HEK293 (cell line): Measurements from ENCODE around the gene ADAMTS13.

ENCODE experiments used
- CTCF ChIP-seq: fragments of 450-650 bp; formaldehyde crosslinking; IDR thresholded peaks from 2 replicates; pipeline ENCODE4 v1.5.1; 2016; ENCODE audit warnings: missing biosample characterization, missing genetic modification characterization
- EGR2 ChIP-seq: fragments of 450-650 bp; formaldehyde crosslinking; IDR thresholded peaks from 2 replicates; pipeline ENCODE4 v1.5.1; 2016; ENCODE audit warnings: low read depth, missing biosample characterization, missing genetic modification characterization
- ELK4 ChIP-seq: IDR thresholded peaks from 2 replicates; pipeline ENCODE4 v1.6.1; 2011; ENCODE audit warnings: mild to moderate bottlenecking, low read depth, low read length, borderline replicate concordance
- HOXC10 ChIP-seq: sonication (generic); formaldehyde crosslinking; IDR thresholded peaks from 2 replicates; pipeline ENCODE4 v1.8.1; 2023; ENCODE audit warnings: mild to moderate bottlenecking, missing genetic modification reagents
- KLF1 ChIP-seq: fragments of 450-650 bp; formaldehyde crosslinking; IDR thresholded peaks from 2 replicates; pipeline ENCODE4 v1.5.1; 2016; ENCODE audit warnings: missing biosample characterization, missing genetic modification characterization
- KLF9 ChIP-seq: fragments of 450-650 bp; formaldehyde crosslinking; IDR thresholded peaks from 2 replicates; pipeline ENCODE4 v1.5.1; 2016; ENCODE audit warnings: missing biosample characterization, missing genetic modification characterization, low read depth
- OSR2 ChIP-seq: fragments of 450-650 bp; formaldehyde crosslinking; IDR thresholded peaks from 2 replicates; pipeline ENCODE4 v1.5.1; 2016; ENCODE audit warnings: missing biosample characterization, missing genetic modification characterization
- YY1 ChIP-seq: fragments of 450-650 bp; formaldehyde crosslinking; IDR thresholded peaks from 2 replicates; pipeline ENCODE4 v1.5.1; 2018; ENCODE audit warnings: missing biosample characterization, missing genetic modification characterization
- ZBTB20 ChIP-seq: fragments of 450-650 bp; formaldehyde crosslinking; IDR thresholded peaks from 2 replicates; pipeline ENCODE4 v1.5.1; 2016; ENCODE audit warnings: missing biosample characterization, missing genetic modification characterization
- ZBTB44 ChIP-seq: fragments of 450-650 bp; IDR thresholded peaks from 2 replicates; pipeline ENCODE4 v1.5.1; 2018; ENCODE audit warnings: missing biosample characterization, mild to moderate bottlenecking, missing genetic modification characterization
- ZBTB48 ChIP-seq: fragments of 450-650 bp; formaldehyde crosslinking; IDR thresholded peaks from 2 replicates; pipeline ENCODE4 v1.5.1; 2016; ENCODE audit warnings: missing biosample characterization, missing genetic modification characterization
- ZBTB6 ChIP-seq: fragments of 450-650 bp; formaldehyde crosslinking; IDR thresholded peaks from 2 replicates; pipeline ENCODE4 v1.5.1; 2017; ENCODE audit warnings: missing biosample characterization, missing genetic modification characterization
- ZFHX2 ChIP-seq: fragments of 450-650 bp; formaldehyde crosslinking; conservative IDR thresholded peaks from 2 replicates; pipeline ENCODE4 v1.5.1; 2016; ENCODE audit warnings: missing biosample characterization, missing genetic modification characterization
- ZNF18 ChIP-seq: fragments of 450-650 bp; formaldehyde crosslinking; IDR thresholded peaks from 2 replicates; pipeline ENCODE4 v1.5.1; 2016; ENCODE audit warnings: missing biosample characterization, missing genetic modification characterization
- ZNF354C ChIP-seq: fragments of 450-650 bp; formaldehyde crosslinking; IDR thresholded peaks from 2 replicates; pipeline ENCODE4 v1.5.1; 2016; ENCODE audit warnings: missing biosample characterization, missing genetic modification characterization, low read depth, borderline replicate concordance
- ZNF48 ChIP-seq: fragments of 450-650 bp; formaldehyde crosslinking; IDR thresholded peaks from 2 replicates; pipeline ENCODE4 v1.5.1; 2016; ENCODE audit warnings: missing biosample characterization, missing genetic modification characterization
- ZNF555 ChIP-seq: fragments of 450-650 bp; formaldehyde crosslinking; conservative IDR thresholded peaks from 2 replicates; pipeline ENCODE4 v1.5.1; 2017; ENCODE audit warnings: missing biosample characterization, mild to moderate bottlenecking, missing genetic modification characterization, inconsistent platforms
- ZNF596 ChIP-seq: fragments of 450-650 bp; IDR thresholded peaks from 2 replicates; pipeline ENCODE4 v1.5.0; 2018; ENCODE audit warnings: missing biosample characterization, mild to moderate bottlenecking, missing genetic modification characterization, moderate library complexity
- ZNF624 ChIP-seq: fragments of 450-650 bp; formaldehyde crosslinking; IDR thresholded peaks from 2 replicates; pipeline ENCODE4 v1.5.1; 2017; ENCODE audit warnings: missing biosample characterization, missing genetic modification characterization
- ZNF629 ChIP-seq: fragments of 450-650 bp; formaldehyde crosslinking; IDR thresholded peaks from 2 replicates; pipeline ENCODE4 v1.5.1; 2017; ENCODE audit warnings: missing biosample characterization, missing genetic modification characterization
- ZNF645 ChIP-seq: fragments of 450-650 bp; formaldehyde crosslinking; IDR thresholded peaks from 2 replicates; pipeline ENCODE4; 2016; ENCODE audit warnings: missing biosample characterization, missing genetic modification characterization
- ZNF658 ChIP-seq: fragments of 450-650 bp; formaldehyde crosslinking; IDR thresholded peaks from 2 replicates; pipeline ENCODE4; 2016; ENCODE audit warnings: missing biosample characterization, missing genetic modification characterization
- ZNF660 ChIP-seq: fragments of 450-650 bp; IDR thresholded peaks from 2 replicates; pipeline ENCODE4 v1.5.1; 2018; ENCODE audit warnings: missing biosample characterization, mild to moderate bottlenecking, missing genetic modification characterization
- ZNF747 ChIP-seq: fragments of 450-650 bp; formaldehyde crosslinking; IDR thresholded peaks from 2 replicates; pipeline ENCODE4 v1.5.1; 2016; ENCODE audit warnings: missing biosample characterization, missing genetic modification characterization
- ZSCAN30 ChIP-seq: fragments of 450-650 bp; IDR thresholded peaks from 2 replicates; pipeline ENCODE4 v1.5.1; 2018; ENCODE audit warnings: missing biosample characterization, mild to moderate bottlenecking, missing genetic modification characterization, moderate library complexity
- TF ChIP-seq, protein P1 (sequence below): fragments of 450-650 bp; formaldehyde crosslinking; IDR thresholded peaks from 2 replicates; pipeline ENCODE4 v1.5.1; 2016; ENCODE audit warnings: missing biosample characterization, missing genetic modification characterization
- TF ChIP-seq, protein P2 (sequence below): fragments of 450-650 bp; formaldehyde crosslinking; IDR thresholded peaks from 2 replicates; pipeline ENCODE4 v1.5.1; 2017; ENCODE audit warnings: missing biosample characterization, missing genetic modification characterization

Gene ADAMTS13

DNA sequence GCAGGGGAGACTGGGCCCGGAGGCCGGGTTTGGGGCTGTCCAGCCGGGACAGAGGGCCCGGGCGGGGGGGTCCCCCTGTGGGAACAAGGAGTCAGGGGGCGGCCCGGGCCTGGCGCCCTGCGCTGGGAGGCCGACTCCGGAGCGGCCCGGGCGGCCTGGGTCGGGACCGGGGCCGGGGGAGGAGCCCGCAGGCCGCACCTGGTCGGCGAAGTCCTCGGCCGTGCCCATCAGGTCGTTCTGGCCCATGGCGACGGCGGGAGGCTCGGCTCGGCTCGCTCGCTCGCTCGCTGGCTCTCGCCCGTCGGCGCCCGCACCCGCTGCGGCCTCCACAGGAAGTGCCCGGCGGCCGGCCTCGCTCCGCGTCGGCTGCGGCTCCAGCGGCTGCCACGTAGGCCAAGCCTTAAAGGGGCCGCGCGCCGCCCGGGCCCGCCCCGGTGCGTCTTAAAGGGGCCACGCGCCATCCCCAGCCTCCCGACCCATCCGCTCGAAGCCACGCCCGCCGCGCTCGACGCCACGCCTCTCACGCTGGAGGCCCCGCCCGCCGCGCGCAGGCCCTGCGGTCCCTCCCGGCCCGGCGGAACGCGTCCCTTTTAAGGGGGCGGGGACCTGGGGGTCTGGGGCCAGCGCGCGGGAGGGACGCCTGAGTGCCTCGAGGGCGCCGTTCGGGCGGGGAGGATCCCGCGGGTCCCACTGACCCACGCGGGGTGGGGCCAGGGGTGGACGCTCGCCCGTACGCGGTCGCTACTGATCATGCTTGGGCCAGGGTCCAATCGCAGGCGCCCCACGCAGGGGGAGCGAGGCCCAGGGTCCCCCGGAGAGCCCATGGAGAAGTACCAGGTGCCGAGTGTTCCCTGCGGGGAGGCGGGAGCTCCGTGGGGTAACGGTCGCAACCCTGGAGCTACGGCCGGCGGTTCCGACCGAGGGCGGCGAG, 46.2 kb upstream of the ADAMTS13 start, which contains the start of the genes STKLD1 and SURF4 (continued):
- TF ChIP-seq YY1 (tag by site-specific recombination) (peak; percentile 31; the same call in 1 of the 2 replicates), ZNF48 (tag by site-specific recombination) (no peak), CTCF (tag by site-specific recombination) (no peak), ZNF658 (no peak), ZNF747 (tag by site-specific recombination) (no peak), ZBTB48 (tag by site-specific recombination) (peak; percentile 43; the same call in 1 of the 2 replicates), HOXC10 (no peak), ZNF555 (no peak), ZNF354C (tag by site-specific recombination) (no peak), KLF9 (tag by site-specific recombination) (peak; percentile 77), ZBTB44 (tag by site-specific recombination) (0 out of 2 replicates have a peak, but pooled peaks have one; percentile 20), ZNF624 (tag by site-specific recombination) (no peak), ZNF18 (tag by site-specific recombination) (no peak), KLF1 (tag by site-specific recombination) (peak; percentile 42; the same call in 1 of the 2 replicates), EGR2 (0 out of 2 replicates have a peak, but pooled peaks have one; percentile 5), ZNF645 (tag by site-specific recombination) (no peak), ZFHX2 (tag by site-specific recombination) (peak; percentile 38; the same call in 1 of the 2 replicates), ZNF660 (tag by site-specific recombination) (no peak; the same call in 1 of the 2 replicates), ZNF596 (tag by site-specific recombination) (peak; percentile 84), ZBTB6 (tag by site-specific recombination) (peak; percentile 18; the same call in 1 of the 2 replicates), ZNF629 (tag by site-specific recombination) (no peak), ZBTB20 (tag by site-specific recombination) (peak; percentile 72), ELK4 (no peak), OSR2 (tag by site-specific recombination) (no peak), ZSCAN30 (tag by site-specific recombination) (peak; percentile 79; the same call in 1 of the 2 replicates)
- TF ChIP-seq, protein P1, sequence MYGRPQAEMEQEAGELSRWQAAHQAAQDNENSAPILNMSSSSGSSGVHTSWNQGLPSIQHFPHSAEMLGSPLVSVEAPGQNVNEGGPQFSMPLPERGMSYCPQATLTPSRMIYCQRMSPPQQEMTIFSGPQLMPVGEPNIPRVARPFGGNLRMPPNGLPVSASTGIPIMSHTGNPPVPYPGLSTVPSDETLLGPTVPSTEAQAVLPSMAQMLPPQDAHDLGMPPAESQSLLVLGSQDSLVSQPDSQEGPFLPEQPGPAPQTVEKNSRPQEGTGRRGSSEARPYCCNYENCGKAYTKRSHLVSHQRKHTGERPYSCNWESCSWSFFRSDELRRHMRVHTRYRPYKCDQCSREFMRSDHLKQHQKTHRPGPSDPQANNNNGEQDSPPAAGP: no peak
- TF ChIP-seq, protein P2, sequence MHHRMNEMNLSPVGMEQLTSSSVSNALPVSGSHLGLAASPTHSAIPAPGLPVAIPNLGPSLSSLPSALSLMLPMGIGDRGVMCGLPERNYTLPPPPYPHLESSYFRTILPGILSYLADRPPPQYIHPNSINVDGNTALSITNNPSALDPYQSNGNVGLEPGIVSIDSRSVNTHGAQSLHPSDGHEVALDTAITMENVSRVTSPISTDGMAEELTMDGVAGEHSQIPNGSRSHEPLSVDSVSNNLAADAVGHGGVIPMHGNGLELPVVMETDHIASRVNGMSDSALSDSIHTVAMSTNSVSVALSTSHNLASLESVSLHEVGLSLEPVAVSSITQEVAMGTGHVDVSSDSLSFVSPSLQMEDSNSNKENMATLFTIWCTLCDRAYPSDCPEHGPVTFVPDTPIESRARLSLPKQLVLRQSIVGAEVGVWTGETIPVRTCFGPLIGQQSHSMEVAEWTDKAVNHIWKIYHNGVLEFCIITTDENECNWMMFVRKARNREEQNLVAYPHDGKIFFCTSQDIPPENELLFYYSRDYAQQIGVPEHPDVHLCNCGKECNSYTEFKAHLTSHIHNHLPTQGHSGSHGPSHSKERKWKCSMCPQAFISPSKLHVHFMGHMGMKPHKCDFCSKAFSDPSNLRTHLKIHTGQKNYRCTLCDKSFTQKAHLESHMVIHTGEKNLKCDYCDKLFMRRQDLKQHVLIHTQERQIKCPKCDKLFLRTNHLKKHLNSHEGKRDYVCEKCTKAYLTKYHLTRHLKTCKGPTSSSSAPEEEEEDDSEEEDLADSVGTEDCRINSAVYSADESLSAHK (tag by site-specific recombination): no peak
